ENCODE results near the gene SEC22A. TPM values are rescaled to one million over a fixed set of nuclear protein-coding genes. Genes with fewer than 3 reads are reported as not detected.

Gene SEC22A
- total and polyA plus RNA-seq, 2 donors (not counting 1 experiment from before 2014, with no cell fraction given), result 15.6 to 19.3 TPM

DNA sequence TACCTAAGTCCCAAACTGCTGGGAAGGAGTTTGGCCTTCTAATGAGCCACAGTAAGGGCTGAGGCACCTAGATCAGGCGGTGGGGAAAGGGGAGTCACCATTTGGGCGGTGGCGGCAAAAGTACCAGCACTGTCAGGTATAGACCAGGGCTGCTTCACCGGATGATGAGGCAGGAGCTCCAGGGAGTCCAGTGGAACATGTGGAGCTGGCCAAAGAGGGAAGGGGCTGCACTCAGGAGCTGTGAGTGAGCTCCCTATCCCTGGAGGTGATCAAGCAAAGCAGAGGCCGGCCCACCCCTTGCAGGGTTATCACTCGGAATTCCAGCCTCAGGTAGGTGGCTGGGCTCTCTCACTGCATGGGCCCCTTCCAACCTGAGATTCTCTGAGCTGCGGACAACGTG is 108.4 kb downstream of the SEC22A start:
- no peaks in the 10 kb centered on the region for H3K36me3 ChIP-seq (replicated peaks in 1 of 2; ENCODE audit: control extremely low read depth in 1 of 2, control insufficient read depth in 1 of 2, extremely low read depth in 1 of 2, insufficient read depth in 2 of 2, low read length in 1 of 2)
- Mint-ChIP-seq H3K4me3 (no peak overlapping the region), H3K9me3 (ENCODE audit: insufficient read depth) (no peaks in the 10 kb centered on the region), H3K4me1 (peaks cover 3% of the 10 kb centered on the region), H3K27ac (no peak overlapping the region), H3K27me3 (peaks cover 15% of the 10 kb centered on the region)
- no peak overlapping the region for H3K4me3 ChIP-seq (ENCODE audit: control extremely low read depth in 1 of 5, extremely low read depth in 1 of 5, insufficient read depth in 1 of 5, low read depth in 2 of 5, low read length in 4 of 5)
- no peaks in the 10 kb centered on the region for H3K27me3 ChIP-seq (replicated peaks in 1 of 4; ENCODE audit: control extremely low read depth in 1 of 4, control insufficient read depth in 3 of 4, insufficient read depth in 4 of 4, low read length in 3 of 4)
- H3K9ac ChIP-seq (ENCODE audit: low read length), result no peak overlapping the region
- DNase-seq (no peak), ATAC-seq (ENCODE audit: low read depth) (no peak)
- H3K4me2 ChIP-seq (replicated peaks; ENCODE audit: low read depth, low read length, poor library complexity, severe bottlenecking), result no peak overlapping the region
- H2AFZ ChIP-seq (ENCODE audit: insufficient read depth, low read depth, low read length, poor library complexity, severe bottlenecking), result no peak overlapping the region
- peaks cover 0 to under 1% (median 0%) of the 10 kb centered on the region in 3 donors for H3K9me3 ChIP-seq (ENCODE audit: control extremely low read depth in 1 of 3, control insufficient read depth in 2 of 3, insufficient read depth in 1 of 3, low read length in 2 of 3)
- ChIA-PET CTCF (interaction anchor here (1.2 kb wide), 2 partner anchors 16 to 17 kb away, joined by 3 to 5 read pairs; no protein-coding TSS in a partner anchor), POLR2A (no interaction called here)
- WGBS (ENCODE audit: insufficient coverage), result 98% methylated on average over 8 of the region's 8 CpGs
- no peak overlapping the region for H3K27ac ChIP-seq (ENCODE audit: low read length in 2 of 2)
- H3K4me1 ChIP-seq (ENCODE audit: control insufficient read depth in 2 of 2, insufficient read depth in 2 of 2, low read length in 2 of 2), result peaks cover 0 to 4% of the 10 kb centered on the region in 2 donors
- TF ChIP-seq, protein P1, sequence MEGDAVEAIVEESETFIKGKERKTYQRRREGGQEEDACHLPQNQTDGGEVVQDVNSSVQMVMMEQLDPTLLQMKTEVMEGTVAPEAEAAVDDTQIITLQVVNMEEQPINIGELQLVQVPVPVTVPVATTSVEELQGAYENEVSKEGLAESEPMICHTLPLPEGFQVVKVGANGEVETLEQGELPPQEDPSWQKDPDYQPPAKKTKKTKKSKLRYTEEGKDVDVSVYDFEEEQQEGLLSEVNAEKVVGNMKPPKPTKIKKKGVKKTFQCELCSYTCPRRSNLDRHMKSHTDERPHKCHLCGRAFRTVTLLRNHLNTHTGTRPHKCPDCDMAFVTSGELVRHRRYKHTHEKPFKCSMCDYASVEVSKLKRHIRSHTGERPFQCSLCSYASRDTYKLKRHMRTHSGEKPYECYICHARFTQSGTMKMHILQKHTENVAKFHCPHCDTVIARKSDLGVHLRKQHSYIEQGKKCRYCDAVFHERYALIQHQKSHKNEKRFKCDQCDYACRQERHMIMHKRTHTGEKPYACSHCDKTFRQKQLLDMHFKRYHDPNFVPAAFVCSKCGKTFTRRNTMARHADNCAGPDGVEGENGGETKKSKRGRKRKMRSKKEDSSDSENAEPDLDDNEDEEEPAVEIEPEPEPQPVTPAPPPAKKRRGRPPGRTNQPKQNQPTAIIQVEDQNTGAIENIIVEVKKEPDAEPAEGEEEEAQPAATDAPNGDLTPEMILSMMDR (IDR thresholded peaks at IDR 0.05), result no peak
- TF ChIP-seq EZH2 (IDR thresholded peaks at IDR 0.05; ENCODE audit: borderline replicate concordance, insufficient read depth, low read depth, low read length, poor library complexity, severe bottlenecking), result no peak
- intact Hi-C loops (cut with micrococcal nuclease), result no loop called here
- H3K79me2 ChIP-seq (ENCODE audit: control insufficient read depth, insufficient read depth, low read length), result no peaks in the 10 kb centered on the region
- no peaks in the 10 kb centered on the region for H4K20me1 ChIP-seq (ENCODE audit: control insufficient read depth, insufficient read depth, low read length, poor library complexity, severe bottlenecking)

- no peak overlapping the region for H2AFZ ChIP-seq (ENCODE audit: insufficient read depth, low read depth, low read length, poor library complexity, severe bottlenecking)
- peaks cover 18% of the 10 kb centered on the region for H3K27me3 Mint-ChIP-seq
- H3K27ac Mint-ChIP-seq, result no peak overlapping the region
- DNase-seq (no peak), ATAC-seq (ENCODE audit: low read depth) (no peak)
- no peak overlapping the region for H3K9ac ChIP-seq (ENCODE audit: low read length)
- peaks cover 3% of the 10 kb centered on the region for H3K4me1 Mint-ChIP-seq
- peaks cover 0 to 4% of the 10 kb centered on the region in 2 donors for H3K4me1 ChIP-seq (ENCODE audit: control insufficient read depth in 2 of 2, insufficient read depth in 2 of 2, low read length in 2 of 2)
- 88% methylated on average over 3 of the region's 6 CpGs for WGBS (ENCODE audit: insufficient coverage)
- H4K20me1 ChIP-seq (ENCODE audit: control insufficient read depth, insufficient read depth, low read length, poor library complexity, severe bottlenecking), result no peaks in the 10 kb centered on the region
- no peaks in the 10 kb centered on the region for H3K9me3 ChIP-seq (ENCODE audit: control extremely low read depth in 1 of 3, control insufficient read depth in 2 of 3, insufficient read depth in 1 of 3, low read length in 2 of 3)
- no peak overlapping the region for H3K27ac ChIP-seq (ENCODE audit: low read length in 2 of 2)
- H3K4me3 Mint-ChIP-seq, result no peak overlapping the region
- ChIA-PET CTCF (interaction anchor here (1.2 kb wide), 2 partner anchors 15 to 16 kb away, joined by 3 to 5 read pairs; no protein-coding TSS in a partner anchor), POLR2A (no interaction called here)
- H3K9me3 Mint-ChIP-seq (ENCODE audit: insufficient read depth), result no peaks in the 10 kb centered on the region
- H3K27me3 ChIP-seq (replicated peaks in 1 of 4; ENCODE audit: control extremely low read depth in 1 of 4, control insufficient read depth in 3 of 4, insufficient read depth in 4 of 4, low read length in 3 of 4), result no peaks in the 10 kb centered on the region
- no peak overlapping the region for H3K4me3 ChIP-seq (ENCODE audit: control extremely low read depth in 1 of 5, extremely low read depth in 1 of 5, insufficient read depth in 1 of 5, low read depth in 2 of 5, low read length in 4 of 5)
- TF ChIP-seq, protein P1 (IDR thresholded peaks at IDR 0.05), result no peak
- TF ChIP-seq EZH2 (IDR thresholded peaks at IDR 0.05; ENCODE audit: borderline replicate concordance, insufficient read depth, low read depth, low read length, poor library complexity, severe bottlenecking), result no peak
- H3K79me2 ChIP-seq (ENCODE audit: control insufficient read depth, insufficient read depth, low read length), result no peaks in the 10 kb centered on the region
- no peak overlapping the region for H3K4me2 ChIP-seq (replicated peaks; ENCODE audit: low read depth, low read length, poor library complexity, severe bottlenecking)
- intact Hi-C loops (cut with micrococcal nuclease), result no loop called here
- no peaks in the 10 kb centered on the region for H3K36me3 ChIP-seq (replicated peaks in 1 of 2; ENCODE audit: control extremely low read depth in 1 of 2, control insufficient read depth in 1 of 2, extremely low read depth in 1 of 2, insufficient read depth in 2 of 2, low read length in 1 of 2)
These were observed 109.0 kb downstream of the SEC22A start for GRCh38 chr3:123310741-123311140.

All from B cell (primary cell).